HepG2 (cell line): Measurements from ENCODE around the gene RREB1. TPM values are rescaled to one million over a fixed set of nuclear protein-coding genes. Genes with fewer than 3 reads are reported as not detected.

Source experiments
- ARHGAP35 ChIP-seq: sonication (generic); formaldehyde crosslinking; IDR thresholded peaks from 2 replicates; pipeline ENCODE4 v1.9.0; 2022; ENCODE audit warnings: mild to moderate bottlenecking, inconsistent platforms, moderate library complexity, missing genetic modification reagents, borderline replicate concordance
- ATF7 ChIP-seq, 2 experiments: fragments of 450-650 bp in 1 of 2; sonication (generic) in 1 of 2; formaldehyde crosslinking in 1 of 2; IDR thresholded peaks; 2 replicates each; pipeline versions ENCODE4 v1.4.0 to v1.6.1; 2016 to 2020; ENCODE audit warnings: antibody characterized with exemption in 1 of 2, mild to moderate bottlenecking in 1 of 2, missing genetic modification reagents in 1 of 2
- CBX1 ChIP-seq: IDR thresholded peaks from one replicate; pipeline ENCODE4 v1.6.1; 2016; ENCODE audit warnings: antibody characterized with exemption, low read depth
- HHEX ChIP-seq: IDR thresholded peaks from 2 replicates; pipeline ENCODE4 v1.6.1; 2016; ENCODE audit warnings: control low read depth
- ZNF337 ChIP-seq: sonication (generic); formaldehyde crosslinking; IDR thresholded peaks from 2 replicates; pipeline ENCODE4 v1.5.1; 2020; ENCODE audit warnings: missing genetic modification reagents, low read depth, mild to moderate bottlenecking, borderline replicate concordance
- ZNF619 ChIP-seq: sonication (generic); formaldehyde crosslinking; IDR thresholded peaks from 2 replicates; pipeline ENCODE4 v1.4.0; 2020; ENCODE audit warnings: mild to moderate bottlenecking, missing genetic modification reagents
- polyA plus RNA-seq, 8 experiments: library from polyadenylated mRNA; depleted of rRNA in 3 of 8; stranded (reverse) in 7 of 8; unstranded in 1 of 8; fragments of >200 nt; fragmentation: Illumina TruSeq in 4 of 8; extraction: Trizol in 4 of 8; gene quantifications; 2 replicates each; pipeline versions ENCODE4 v1.2.1 to v1.2.3, GENCODE V29; 2011 to 2016; ENCODE audit warnings: low read depth in 4 of 8, missing spikeins in 1 of 8, mixed read lengths in 1 of 8; ENCODE audit not compliant: insufficient read depth in 1 of 8
- total RNA-seq, 5 experiments: library from RNA; depleted of rRNA; stranded (reverse); fragments of >200 nt; fragmentation: Illumina TruSeq; extraction: Trizol; gene quantifications; 2 replicates each; pipeline ENCODE4 v1.2.3, GENCODE V29; 2016; ENCODE audit warnings: low read depth in 1 of 5
- TF ChIP-seq, protein P1 (sequence below), 2 experiments: sonication (generic) in 1 of 2; formaldehyde crosslinking in 1 of 2; IDR thresholded peaks; 2 replicates each; pipeline versions ENCODE4 v1.4.0 to v1.6.1; 2018 to 2020; ENCODE audit warnings: missing genetic modification reagents in 2 of 2, borderline replicate concordance in 1 of 2, low read depth in 1 of 2, mild to moderate bottlenecking in 1 of 2, missing biosample characterization in 1 of 2
- TF ChIP-seq, protein P2 (sequence below): IDR thresholded peaks from 2 replicates; pipeline ENCODE4 v1.6.1; 2016; ENCODE audit warnings: missing compliant biosample characterization, missing genetic modification reagents, borderline replicate concordance

The RREB1 gene
- total and polyA plus RNA-seq, 2 of the 13 experiments (the other 11 are each of a cell fraction or from before 2014, with no cell fraction given) = 6.1 to 23.2 TPM

DNA sequence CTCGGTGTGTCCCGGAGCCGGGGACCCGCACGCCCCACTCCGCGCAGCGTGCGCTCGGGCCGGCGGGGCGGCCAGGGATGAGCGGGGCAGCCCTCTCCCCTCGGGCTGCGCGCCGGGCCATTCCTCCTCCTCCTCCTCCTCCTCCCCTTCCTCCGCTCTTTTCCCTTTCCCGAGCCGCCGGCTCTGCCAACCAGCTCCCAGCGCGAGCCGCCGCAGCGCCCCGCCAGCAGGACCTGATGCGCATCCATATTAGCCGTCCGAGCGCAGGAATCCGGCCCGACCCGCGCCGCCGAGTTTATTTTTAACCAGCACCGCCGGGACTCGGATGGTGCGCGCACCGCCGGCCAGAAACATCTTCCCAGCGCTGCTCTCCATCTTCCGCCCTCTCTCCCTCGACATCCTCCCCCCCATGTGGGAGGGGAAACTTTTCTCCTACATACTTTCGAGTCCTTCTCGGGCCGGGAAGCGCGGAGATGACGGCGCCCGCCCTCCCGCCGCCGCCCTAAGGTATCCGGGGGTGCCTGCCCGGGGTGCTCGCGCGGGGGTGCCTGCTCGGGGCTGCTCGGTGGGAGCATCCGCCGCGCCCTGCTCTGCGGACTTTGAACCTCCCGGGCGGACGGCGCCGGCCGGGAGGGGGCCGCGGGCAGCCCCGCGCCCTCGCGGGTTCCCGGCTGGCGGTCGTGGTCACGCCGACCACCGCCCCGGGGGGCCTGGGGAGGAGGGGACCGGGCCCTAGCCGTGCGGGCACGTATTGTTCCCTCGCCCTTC is 619 bp downstream of the RREB1 start (continued):
- 0 out of 2 replicates have a peak, but pooled peaks have one; percentile 45 for TF ChIP-seq ARHGAP35 (CRISPR knock-in tag)
- TF ChIP-seq, protein P1, sequence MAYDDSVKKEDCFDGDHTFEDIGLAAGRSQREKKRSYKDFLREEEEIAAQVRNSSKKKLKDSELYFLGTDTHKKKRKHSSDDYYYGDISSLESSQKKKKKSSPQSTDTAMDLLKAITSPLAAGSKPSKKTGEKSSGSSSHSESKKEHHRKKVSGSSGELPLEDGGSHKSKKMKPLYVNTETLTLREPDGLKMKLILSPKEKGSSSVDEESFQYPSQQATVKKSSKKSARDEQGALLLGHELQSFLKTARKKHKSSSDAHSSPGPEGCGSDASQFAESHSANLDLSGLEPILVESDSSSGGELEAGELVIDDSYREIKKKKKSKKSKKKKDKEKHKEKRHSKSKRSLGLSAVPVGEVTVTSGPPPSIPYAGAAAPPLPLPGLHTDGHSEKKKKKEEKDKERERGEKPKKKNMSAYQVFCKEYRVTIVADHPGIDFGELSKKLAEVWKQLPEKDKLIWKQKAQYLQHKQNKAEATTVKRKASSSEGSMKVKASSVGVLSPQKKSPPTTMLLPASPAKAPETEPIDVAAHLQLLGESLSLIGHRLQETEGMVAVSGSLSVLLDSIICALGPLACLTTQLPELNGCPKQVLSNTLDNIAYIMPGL (CRISPR knock-in tag; IDR thresholded peaks at IDR 0.05; ENCODE audit: borderline replicate concordance in 1 of 2, low read depth in 1 of 2) = peak in 1 of 2 experiments; percentile 8; a peak in 1 of 4 replicates
- no peak for TF ChIP-seq ZNF619
- TF ChIP-seq, protein P2, sequence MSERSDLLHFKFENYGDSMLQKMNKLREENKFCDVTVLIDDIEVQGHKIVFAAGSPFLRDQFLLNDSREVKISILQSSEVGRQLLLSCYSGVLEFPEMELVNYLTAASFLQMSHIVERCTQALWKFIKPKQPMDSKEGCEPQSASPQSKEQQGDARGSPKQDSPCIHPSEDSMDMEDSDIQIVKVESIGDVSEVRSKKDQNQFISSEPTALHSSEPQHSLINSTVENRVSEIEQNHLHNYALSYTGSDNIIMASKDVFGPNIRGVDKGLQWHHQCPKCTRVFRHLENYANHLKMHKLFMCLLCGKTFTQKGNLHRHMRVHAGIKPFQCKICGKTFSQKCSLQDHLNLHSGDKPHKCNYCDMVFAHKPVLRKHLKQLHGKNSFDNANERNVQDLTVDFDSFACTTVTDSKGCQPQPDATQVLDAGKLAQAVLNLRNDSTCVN (CRISPR knock-in tag) = no peak; the same call in 1 of the 2 replicates
- TF ChIP-seq ZNF337 (CRISPR knock-in tag) = no peak
- no peak for TF ChIP-seq ATF7 (IDR thresholded peaks at IDR 0.05)
- TF ChIP-seq ATF7 (CRISPR knock-in tag; IDR thresholded peaks at IDR 0.05) = no peak
- peak; percentile 20 for TF ChIP-seq CBX1
- no peak for TF ChIP-seq HHEX (CRISPR knock-in tag)
